Endodermal cell (in vitro differentiated cells): ENCODE data around the gene NOD2. TPM values are rescaled to one million over a fixed set of nuclear protein-coding genes. Genes with fewer than 3 reads are reported as not detected.

Experiments
- DNase-seq: peaks from one replicate; pipeline ENCODE4 v3.0.0-alpha.2; 2017
- H3K27ac ChIP-seq: 2 replicates; pipeline ENCODE4 v1.5.1; 2013; ENCODE audit warnings: mild to moderate bottlenecking, low read depth, low read length, moderate library complexity
- H3K27me3 ChIP-seq: 2 replicates; pipeline ENCODE4 v1.6.1; 2013; ENCODE audit warnings: mild to moderate bottlenecking, low read length, moderate library complexity; ENCODE audit not compliant: insufficient read depth, control insufficient read depth, poor library complexity, severe bottlenecking
- H3K36me3 ChIP-seq: 2 replicates; pipeline ENCODE4 v1.7.0; 2013; ENCODE audit warnings: mild to moderate bottlenecking, low read length, moderate library complexity; ENCODE audit not compliant: control insufficient read depth, insufficient read depth
- H3K4me1 ChIP-seq: one replicate; pipeline ENCODE4 v1.7.0; 2013; ENCODE audit warnings: low read length; ENCODE audit not compliant: control insufficient read depth, insufficient read depth
- H3K4me3 ChIP-seq: 2 replicates; pipeline ENCODE4 v1.5.1; 2013; ENCODE audit warnings: mild to moderate bottlenecking, low read length, moderate library complexity
- H3K9ac ChIP-seq: 2 replicates; pipeline ENCODE4 v1.6.1; 2013; ENCODE audit warnings: mild to moderate bottlenecking, low read length, moderate library complexity; ENCODE audit not compliant: poor library complexity, severe bottlenecking; ENCODE audit errors: extremely low read depth
- H3K9me3 ChIP-seq: 2 replicates; pipeline ENCODE4 v1.6.1; 2013; ENCODE audit warnings: mild to moderate bottlenecking, low read length, moderate library complexity; ENCODE audit not compliant: control insufficient read depth
- H3K27ac Mint-ChIP-seq: 2 replicates; pipeline ENCODE4 v1.8.0; 2020; ENCODE audit warnings: mixed read lengths
- H3K27me3 Mint-ChIP-seq: 2 replicates; pipeline ENCODE4 v1.8.0; 2021; ENCODE audit warnings: mild to moderate bottlenecking, mixed read lengths; ENCODE audit not compliant: insufficient read depth
- H3K36me3 Mint-ChIP-seq: 2 replicates; pipeline ENCODE4 v1.8.0; 2020; ENCODE audit warnings: low read depth, mixed read lengths
- H3K4me1 Mint-ChIP-seq: 2 replicates; pipeline ENCODE4 v1.8.0; 2020; ENCODE audit warnings: mixed read lengths
- H3K4me3 Mint-ChIP-seq: 2 replicates; pipeline ENCODE4 v1.8.0; 2020; ENCODE audit warnings: mild to moderate bottlenecking, moderate library complexity, mixed read lengths
- H3K9me3 Mint-ChIP-seq: 2 replicates; pipeline ENCODE4 v1.8.0; 2020; ENCODE audit warnings: mild to moderate bottlenecking, mixed read lengths
- WGBS, 2 experiments: methylation state at CpG; one replicate each; pipeline versions ENCODE4 v1.1.5 to v1.1.7; 2013; ENCODE audit warnings: missing lambda C conversion rate in 2 of 2, mixed read lengths in 1 of 2; ENCODE audit not compliant: insufficient coverage in 1 of 2, insufficient read length in 1 of 2; 5-methylcytosine and 5-hydroxymethylcytosine counted together
- total RNA-seq, 2 donors: library from RNA; stranded (reverse); fragmentation: NEBNext Ultra II Directional in 1 of 2; extraction: Animal tissue kit (Norgen Biotek cat#: 25700) in 1 of 2; gene quantifications; 2 replicates in 1 of 2; 3 replicates in 1 of 2; pipeline ENCODE4 v1.2.1, GENCODE V29; 2021
- TF ChIP-seq, protein P1 (sequence below): fragments of 200-600 bp; sonication (generic); conservative IDR thresholded peaks from 2 replicates; pipeline ENCODE4 v1.5.0; 2021; ENCODE audit warnings: antibody characterized with exemption, mild to moderate bottlenecking

Gene NOD2
- total RNA-seq, 2 donors from 2014 or later = 0.33 to 0.42 TPM

DNA sequence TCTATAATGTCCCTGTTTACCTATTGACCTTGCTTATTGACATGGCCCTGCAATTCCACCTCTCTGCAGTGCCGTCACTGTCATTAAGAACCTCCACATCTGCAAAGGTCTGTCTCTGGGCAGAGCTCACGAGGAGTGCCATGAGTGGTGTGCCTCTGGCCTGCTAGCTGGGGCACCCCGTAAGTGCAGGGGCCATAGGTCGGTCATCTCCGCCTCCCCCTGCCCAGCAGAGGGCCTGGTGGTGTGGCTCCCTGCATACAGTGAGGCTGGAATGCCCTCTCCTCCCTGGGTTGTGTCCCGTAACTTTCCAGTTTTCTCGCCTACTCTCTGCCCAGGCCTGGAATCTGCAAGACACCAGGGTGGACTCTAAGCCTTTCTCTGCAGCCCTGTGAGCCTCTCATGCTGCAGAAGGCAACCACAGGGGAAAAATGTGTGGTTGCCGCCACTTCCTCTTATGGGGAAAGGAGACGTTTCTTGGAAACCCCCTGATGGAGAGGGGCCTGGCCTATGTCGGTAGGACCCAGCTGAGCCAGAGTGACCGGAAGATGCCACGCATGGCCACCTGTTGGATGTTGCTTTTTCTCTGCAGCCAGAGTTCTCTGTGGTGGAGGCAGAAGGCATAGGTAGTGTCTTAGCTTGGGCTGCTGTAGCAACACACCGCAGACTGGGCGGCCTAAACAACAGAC lies 9.6 kb upstream of the NOD2 start:
- no peaks in the 10 kb centered on the region for H3K4me1 ChIP-seq
- no peaks in the 10 kb centered on the region for H3K36me3 ChIP-seq
- no peaks in the 10 kb centered on the region for H3K27me3 ChIP-seq
- H3K4me3 ChIP-seq = no peak overlapping the region
- no peak overlapping the region for H3K27ac ChIP-seq
- TF ChIP-seq, protein P1, sequence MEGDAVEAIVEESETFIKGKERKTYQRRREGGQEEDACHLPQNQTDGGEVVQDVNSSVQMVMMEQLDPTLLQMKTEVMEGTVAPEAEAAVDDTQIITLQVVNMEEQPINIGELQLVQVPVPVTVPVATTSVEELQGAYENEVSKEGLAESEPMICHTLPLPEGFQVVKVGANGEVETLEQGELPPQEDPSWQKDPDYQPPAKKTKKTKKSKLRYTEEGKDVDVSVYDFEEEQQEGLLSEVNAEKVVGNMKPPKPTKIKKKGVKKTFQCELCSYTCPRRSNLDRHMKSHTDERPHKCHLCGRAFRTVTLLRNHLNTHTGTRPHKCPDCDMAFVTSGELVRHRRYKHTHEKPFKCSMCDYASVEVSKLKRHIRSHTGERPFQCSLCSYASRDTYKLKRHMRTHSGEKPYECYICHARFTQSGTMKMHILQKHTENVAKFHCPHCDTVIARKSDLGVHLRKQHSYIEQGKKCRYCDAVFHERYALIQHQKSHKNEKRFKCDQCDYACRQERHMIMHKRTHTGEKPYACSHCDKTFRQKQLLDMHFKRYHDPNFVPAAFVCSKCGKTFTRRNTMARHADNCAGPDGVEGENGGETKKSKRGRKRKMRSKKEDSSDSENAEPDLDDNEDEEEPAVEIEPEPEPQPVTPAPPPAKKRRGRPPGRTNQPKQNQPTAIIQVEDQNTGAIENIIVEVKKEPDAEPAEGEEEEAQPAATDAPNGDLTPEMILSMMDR = peak; percentile 17
- Mint-ChIP-seq H3K36me3 (no peaks in the 10 kb centered on the region), H3K9me3 (no peaks in the 10 kb centered on the region), H3K4me3 (no peak overlapping the region), H3K27me3 (peaks cover 3% of the 10 kb centered on the region), H3K4me1 (no peaks in the 10 kb centered on the region), H3K27ac (no peak overlapping the region)
- no peak for DNase-seq
- 85 to 91% methylated on average over 6 to 14 of the region's 14 CpGs for WGBS, 2 experiments
- no peak overlapping the region for H3K9ac ChIP-seq
- H3K9me3 ChIP-seq = no peaks in the 10 kb centered on the region

DNA sequence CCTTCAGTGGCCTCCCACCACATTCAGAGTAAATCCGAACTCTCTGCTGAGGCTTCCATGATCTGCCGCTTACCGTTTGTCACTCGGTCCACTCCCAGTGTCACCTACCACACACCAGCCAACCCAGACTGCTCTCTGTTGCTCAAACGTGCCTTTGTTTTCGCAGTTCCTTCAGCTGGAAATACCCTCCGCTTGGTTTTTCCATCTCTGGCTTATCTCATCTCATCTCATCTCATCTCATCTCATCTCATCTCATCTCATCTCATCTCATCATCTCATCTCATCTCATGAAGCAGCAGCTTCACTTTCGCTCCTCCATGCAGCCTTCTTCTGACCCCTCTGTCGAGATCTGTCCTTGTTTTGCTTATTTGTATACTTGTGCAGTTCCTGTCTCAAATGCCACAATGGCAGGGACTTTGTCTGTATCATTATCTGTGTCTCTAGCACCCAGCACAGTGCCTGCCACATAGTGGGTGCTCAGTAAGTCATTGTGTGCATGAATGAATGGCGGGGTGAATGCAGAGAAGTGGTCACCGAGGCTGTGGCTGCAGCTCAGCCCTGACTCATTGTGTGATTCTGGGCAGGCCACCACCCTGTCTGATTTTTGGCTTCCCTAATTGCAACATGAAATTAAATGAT lies 8.5 kb upstream of the NOD2 start:
- no peaks in the 10 kb centered on the region for H3K4me1 ChIP-seq
- no peak overlapping the region for H3K9ac ChIP-seq
- Mint-ChIP-seq H3K36me3 (no peaks in the 10 kb centered on the region), H3K9me3 (no peaks in the 10 kb centered on the region), H3K4me3 (no peak overlapping the region), H3K4me1 (no peaks in the 10 kb centered on the region), H3K27ac (no peak overlapping the region), H3K27me3 (peaks cover 3% of the 10 kb centered on the region)
- WGBS, 2 experiments = 94 to 95% methylated on average over 9 to 11 of the region's 11 CpGs
- H3K27ac ChIP-seq = no peak overlapping the region
- no peaks in the 10 kb centered on the region for H3K36me3 ChIP-seq
- no peaks in the 10 kb centered on the region for H3K27me3 ChIP-seq
- DNase-seq = no peak
- H3K9me3 ChIP-seq = no peaks in the 10 kb centered on the region
- H3K4me3 ChIP-seq = no peak overlapping the region
- TF ChIP-seq, protein P1 = no peak

DNA sequence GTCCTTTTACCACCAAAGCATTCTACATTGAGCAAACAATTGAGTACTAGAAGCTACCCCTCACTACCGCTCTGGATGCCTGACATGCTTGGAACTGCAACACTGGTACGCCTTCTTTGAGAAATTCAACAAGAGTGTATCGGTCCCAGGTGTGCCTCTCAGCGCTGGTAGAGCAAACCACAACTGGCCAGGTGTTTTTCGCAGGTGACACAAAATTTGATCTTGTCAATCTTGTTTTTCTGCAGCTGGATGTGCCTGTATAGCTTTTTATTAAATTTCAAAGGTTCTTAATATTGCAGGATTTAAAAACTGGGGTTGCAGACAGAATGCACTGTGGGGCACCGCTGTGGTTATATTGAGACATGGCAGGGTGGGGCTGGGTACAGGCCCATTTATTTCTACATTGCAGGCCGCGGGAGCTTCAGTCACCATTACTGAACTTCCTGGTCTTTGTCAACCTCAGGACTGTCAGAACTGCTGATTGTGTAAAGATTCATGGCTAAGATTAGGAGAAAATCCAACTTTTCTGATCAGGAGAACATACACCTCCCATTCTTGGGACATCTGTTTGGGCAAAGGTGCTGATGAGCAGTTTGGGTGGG lies 7.8 kb upstream of the NOD2 start:
- TF ChIP-seq, protein P1 = no peak
- no peaks in the 10 kb centered on the region for H3K9me3 Mint-ChIP-seq
- H3K27ac Mint-ChIP-seq = no peak overlapping the region
- H3K4me3 ChIP-seq = no peak overlapping the region
- WGBS, 2 experiments = 92 to 94% methylated on average over 8 of the region's 8 CpGs
- no peaks in the 10 kb centered on the region for H3K36me3 ChIP-seq
- no peak overlapping the region for H3K4me3 Mint-ChIP-seq
- peaks cover 3% of the 10 kb centered on the region for H3K27me3 Mint-ChIP-seq
- no peak for DNase-seq
- H3K36me3 Mint-ChIP-seq = no peaks in the 10 kb centered on the region
- H3K9ac ChIP-seq = no peak overlapping the region
- no peaks in the 10 kb centered on the region for H3K4me1 Mint-ChIP-seq
- H3K27me3 ChIP-seq = no peaks in the 10 kb centered on the region
- H3K9me3 ChIP-seq = no peaks in the 10 kb centered on the region
- H3K4me1 ChIP-seq = no peaks in the 10 kb centered on the region
- H3K27ac ChIP-seq = no peak overlapping the region
